ENCODE measurements around the gene TSPAN15.
"Not testable (repeated sequence)": the region's sequence is repeated elsewhere in the genome, so short reads cannot be mapped to it uniquely, and the experiment has no call there.

The TSPAN15 gene

DNA sequence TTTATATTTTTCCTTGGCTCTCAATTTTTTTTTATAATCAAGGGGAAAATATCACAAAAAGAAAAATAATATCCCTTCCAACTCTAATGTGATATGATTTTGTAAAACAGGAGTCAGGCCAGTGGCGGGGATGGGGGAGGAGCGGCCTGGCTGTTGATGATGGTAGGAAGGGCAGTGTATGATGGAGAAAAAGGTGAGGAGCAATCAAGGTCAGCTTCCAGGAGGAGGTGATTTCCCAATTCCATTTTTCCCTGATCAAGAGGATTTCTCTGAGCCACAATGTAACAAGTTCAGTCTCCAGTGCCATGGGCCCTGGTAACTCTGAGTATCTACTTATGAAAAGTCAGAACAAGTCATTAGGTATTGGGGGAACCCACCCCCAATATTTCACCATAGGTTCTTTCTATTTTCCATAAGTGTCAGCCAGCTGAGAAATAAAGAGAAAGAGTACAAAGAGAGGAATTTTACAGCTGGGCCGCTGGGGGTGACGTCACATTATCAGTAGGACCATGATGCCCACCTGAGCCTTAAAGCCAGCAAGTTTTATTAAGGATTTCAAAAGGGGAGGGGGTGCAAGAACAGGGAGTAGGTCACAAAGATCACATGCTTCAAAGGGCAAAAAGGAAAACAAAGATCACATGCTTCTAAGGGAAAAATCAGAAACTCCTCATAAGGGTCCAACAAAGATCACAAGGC is 37.0 kb downstream of the TSPAN15 start:
- not testable (repeated sequence) for DNase-seq (ENCODE audit: low read depth in 3 of 3)

GRCh38 chr10:69488856-69489255 is 37.6 kb downstream of the TSPAN15 start:
- DNase-seq (ENCODE audit: low read depth in 3 of 3) = not testable (repeated sequence)

- DNase-seq (ENCODE audit: low read depth in 3 of 3) = no peak
Observed at GRCh38 chr10:69489506-69490090, 38.3 kb downstream of the TSPAN15 start.

GRCh38 chr10:69490876-69491275 is 39.6 kb downstream of the TSPAN15 start:
- DNase-seq (ENCODE audit: low read depth in 3 of 3) = no peak

DNA sequence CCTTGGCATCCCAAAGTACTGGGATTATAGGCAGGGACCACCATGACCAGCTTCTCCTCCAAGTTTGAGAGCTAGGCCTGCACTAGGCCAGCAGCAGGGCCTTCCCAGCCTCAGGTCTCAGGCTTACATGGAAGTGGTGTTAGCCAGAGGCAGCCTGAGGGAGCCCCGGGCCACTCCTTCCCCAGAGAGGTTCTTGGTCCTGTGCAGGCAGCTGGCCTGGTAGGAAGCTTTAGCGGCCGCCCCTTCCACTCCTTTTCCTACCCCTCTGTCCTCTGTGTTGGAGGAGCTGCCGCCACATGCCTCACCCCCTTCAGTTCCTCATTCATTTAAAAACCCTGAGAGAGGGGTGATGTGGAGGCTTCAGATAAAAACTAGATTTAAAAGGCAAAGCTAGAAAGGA is 40.3 kb downstream of the TSPAN15 start:
- DNase-seq (ENCODE audit: low read depth in 3 of 3) = no peak

- DNase-seq (ENCODE audit: low read depth in 3 of 3) = no peak
Observed at GRCh38 chr10:69492091-69492745, 41.0 kb downstream of the TSPAN15 start.

DNA sequence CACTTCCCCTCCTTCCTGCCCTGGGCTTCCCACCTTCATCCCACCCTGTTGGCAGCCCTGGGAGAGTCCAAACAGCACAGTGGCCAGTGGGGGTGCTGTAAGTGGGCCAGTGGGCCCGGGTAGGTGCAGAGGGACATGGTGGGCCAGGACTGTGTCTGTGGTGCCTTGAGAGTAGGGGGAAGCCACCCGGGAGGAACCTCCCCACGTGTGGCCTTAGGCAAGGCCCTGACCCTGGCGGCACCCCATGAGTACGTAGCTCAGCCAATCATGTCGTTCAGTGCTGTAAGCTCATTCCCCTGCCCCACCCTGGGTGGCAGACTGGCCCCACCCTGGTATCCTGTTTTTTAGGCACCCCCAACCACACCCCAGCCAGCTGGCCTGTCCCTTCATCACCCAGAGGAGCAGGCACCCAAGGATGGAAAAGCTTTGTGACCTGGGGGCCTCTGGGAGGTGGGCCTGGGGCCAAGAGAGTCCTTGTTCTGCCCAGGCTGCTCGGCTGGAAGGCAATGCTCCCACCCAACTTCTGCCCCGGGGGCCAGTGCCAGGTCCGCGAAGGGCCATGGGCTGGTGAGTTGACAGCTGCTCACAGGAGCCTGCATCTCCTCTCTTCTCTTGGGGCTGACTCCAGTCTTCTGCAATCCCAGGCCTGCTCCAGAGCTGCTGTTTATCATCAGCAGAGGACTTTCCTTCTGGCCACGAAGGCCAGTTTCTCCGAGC is 41.6 kb downstream of the TSPAN15 start:
- DNase-seq (ENCODE audit: low read depth in 3 of 3) = no peak

DNA sequence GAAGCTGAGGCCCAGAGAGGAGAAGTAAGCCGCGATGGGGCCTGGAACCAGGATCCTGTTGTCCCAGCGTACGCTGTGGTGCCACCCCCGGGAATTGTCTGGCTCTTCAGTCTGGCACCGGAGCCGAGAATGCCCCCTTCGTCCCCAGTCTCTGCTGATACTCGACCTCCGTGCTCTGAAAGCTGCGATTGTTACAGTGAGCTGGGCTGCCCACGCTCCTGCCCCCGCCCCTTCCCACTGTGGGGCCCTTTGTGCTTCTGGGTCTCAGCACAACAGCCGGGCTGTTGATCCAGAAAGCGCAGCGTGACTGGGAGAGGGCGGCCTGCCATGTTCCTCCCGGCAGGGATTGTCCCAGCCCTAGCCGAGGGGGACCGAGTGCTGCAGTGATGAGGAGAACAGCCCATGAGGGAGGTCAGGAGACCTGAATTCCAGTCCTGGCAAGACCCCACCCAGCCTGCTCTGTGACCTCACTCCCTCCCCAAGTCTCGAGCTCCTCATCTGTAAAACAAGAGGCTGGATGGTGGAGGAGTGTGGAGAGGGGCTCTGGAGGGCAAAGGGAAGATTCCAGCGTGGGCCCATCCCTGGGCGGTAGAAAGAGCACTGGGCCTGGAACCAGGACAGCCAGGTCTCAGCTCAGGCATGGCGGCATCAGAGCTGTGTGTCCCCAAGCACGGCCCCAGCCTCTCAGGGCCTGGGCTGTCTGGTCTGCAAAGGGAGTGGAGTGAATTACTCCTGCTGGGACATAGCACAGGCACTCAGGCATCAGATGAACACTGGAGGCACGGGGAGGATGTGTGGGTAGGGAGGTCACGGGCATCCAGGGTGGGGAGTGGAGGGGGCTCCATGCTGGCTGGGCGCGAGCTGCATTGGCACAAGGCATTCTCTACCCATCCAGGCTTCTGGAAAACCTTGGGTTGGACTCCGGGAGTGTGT is 43.6 kb downstream of the TSPAN15 start:
- DNase-seq (ENCODE audit: low read depth in 3 of 3) = no peak

GRCh38 chr10:69495666-69496065 is 44.4 kb downstream of the TSPAN15 start:
- DNase-seq (ENCODE audit: low read depth in 3 of 3) = no peak

DNA sequence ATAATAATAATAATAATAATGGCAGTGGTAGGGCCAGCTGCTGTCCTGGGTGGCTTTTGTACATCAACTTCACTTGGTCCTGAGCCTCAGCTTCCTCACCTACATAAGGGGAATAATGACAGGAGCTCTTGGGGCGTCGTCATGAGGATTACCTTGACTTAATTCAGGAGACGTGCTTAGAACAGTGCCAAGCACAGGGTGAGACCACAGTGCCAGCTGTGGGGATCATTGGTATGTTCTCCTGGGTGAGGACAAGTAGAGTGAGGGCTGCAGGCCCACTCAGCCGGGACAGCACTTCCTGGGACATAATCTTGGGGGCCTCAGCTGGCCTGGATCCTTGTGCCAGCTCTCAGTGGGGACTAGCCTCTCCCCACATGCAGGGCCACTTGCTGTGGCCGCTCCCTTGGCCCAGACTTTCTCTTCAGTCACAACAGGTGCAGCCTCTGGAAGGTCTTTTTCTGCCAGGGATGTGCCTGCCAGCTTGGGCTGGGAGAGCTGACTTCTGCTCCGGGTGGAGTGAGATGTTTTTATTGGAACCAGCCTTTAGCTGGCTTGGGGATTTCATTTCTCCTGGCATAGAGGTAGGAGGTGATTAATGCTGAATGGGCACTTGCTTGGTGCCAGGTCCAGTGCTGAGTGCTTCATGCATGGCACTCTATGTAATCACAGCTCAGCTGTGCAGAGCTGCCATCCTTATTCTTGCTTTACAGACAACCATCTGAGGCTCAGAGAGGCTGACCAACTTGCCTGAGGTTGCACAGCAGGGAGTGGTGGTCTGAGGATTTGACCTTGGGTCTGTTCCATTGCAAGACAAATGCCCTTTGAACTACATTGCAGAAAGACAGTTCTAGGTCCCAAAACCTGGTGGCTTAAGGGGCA is 45.3 kb downstream of the TSPAN15 start:
- DNase-seq (ENCODE audit: low read depth in 3 of 3) = no peak

DNA sequence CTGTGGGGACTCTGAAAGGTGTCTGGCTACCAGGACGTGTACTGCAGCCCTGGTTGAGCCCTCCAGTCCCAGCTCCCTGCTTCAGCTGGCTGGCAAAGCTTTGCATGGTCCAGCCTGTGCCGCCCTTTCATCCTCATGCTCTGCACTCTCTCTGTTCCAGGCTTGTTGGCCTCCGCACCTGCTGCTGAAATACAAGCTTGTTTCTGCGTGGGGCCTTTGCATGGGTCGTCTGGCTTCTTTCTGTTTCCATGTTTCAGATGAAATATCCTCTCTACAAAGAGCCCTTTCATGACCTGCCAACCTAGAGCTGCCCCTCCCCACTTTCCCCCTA is 45.9 kb downstream of the TSPAN15 start:
- no peak for DNase-seq (ENCODE audit: low read depth in 3 of 3)

DNA sequence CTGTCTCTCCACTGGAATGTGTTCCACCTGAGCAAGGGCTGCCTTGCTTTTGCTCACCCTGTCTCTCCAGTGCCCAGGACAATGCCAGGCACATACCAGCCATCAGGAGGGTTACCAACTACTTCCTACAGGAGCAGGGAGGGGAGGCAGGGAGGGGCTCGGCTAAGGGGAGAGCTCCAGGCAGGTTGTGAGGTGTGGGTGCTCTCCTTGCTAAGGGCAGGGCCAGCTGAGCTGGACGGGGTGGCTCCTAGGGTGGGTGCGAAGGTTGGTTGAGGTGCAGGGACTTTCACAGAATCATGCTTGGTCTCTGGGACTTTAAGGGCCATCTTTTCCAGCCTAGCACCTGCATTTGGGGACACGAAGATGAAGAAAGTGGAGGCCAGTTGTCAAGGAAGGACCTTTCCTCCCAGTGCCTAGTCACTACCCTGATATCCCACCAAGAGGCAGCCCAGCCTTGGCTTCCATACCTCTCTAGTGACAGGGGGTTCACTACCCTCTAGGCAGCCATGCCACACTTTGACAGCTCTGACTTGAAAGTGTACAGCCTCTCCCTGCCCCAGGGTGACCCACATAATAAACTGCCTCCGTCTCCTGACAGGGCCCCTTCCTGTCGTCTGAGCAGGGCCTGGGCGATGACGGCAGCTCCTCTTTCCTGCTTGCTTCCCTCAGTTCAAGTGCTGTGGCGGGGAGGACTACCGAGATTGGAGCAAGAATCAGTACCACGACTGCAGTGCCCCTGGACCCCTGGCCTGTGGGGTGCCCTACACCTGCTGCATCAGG is 46.5 kb downstream of the TSPAN15 start:
- DNase-seq (ENCODE audit: low read depth in 3 of 3) = no peak

- DNase-seq (ENCODE audit: low read depth in 3 of 3) = no peak
Observed at GRCh38 chr10:69498711-69499471, 47.6 kb downstream of the TSPAN15 start.

GRCh38 chr10:69499726-69500689 is 48.7 kb downstream of the TSPAN15 start:
- DNase-seq (ENCODE audit: low read depth in 3 of 3) = no peak

DNA sequence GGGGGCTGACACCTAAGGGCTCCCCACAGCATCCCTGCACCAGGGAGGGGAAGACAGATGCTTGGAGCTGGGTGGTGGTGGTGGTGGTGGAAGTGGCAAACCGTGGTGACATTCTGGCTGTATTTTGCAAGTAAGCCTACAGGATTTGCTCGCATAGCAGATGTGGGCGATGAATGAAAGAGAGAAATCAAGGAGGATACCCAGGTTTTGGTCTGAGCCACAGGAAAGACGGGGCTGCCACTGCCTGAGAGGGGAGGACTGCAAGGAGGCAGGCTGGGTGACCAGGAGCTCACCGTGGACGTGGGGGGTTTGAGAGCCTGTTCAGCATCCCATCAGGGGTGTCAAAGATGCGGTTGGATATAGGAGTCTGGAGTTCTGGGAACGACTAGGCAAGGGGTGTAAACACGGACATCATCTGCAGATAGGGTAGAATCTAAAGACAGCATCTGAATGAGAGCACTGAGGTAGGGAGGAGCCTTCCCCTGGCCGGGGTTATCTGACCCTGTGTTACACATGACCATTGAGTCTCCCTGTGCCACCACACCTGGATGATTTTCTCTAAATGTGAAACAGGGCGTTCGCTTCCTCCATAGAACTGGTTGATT is 49.7 kb downstream of the TSPAN15 start:
- no peak for DNase-seq (ENCODE audit: low read depth in 3 of 3)

DNA sequence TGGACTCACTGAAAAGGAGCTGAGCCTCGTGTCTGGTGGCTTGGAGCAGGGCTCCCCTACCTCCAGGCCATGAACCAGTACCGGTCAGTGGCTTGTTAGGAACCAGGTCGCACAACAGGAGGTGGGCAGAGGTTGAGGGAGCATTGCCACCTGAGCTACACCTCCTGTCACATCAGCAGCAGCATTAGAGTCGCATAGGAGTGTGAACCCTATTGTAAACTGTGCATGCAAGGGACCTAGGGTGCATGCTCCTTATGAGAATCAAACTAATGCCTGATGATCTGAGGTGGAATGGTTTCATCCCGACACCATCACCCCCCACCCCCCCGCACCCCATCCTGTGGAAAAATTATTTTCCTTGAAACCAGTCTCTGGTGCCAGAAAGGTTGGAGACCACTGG is 50.4 kb downstream of the TSPAN15 start:
- no peak for DNase-seq (ENCODE audit: low read depth in 3 of 3)

DNA sequence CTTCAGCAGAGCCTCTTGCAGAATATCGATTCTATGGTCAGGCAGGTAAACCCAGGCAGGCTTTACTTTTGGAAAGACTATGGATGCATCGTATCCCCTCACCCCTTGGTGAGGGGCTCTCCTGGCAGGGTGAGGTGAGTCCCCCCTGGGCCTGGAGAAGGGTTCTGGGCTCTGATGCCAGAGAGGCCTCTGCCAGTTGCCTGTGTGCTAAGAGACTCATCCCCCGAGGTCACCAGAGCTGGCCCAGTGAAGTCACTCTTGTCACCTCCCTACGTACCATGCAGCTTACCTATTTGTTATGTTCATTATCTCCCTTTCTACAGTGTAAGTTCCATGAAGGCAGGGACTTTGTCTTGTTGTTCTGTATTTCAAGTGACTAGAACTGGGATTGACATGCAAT is 51.3 kb downstream of the TSPAN15 start:
- no peak for DNase-seq (ENCODE audit: low read depth in 3 of 3)

Measured in stimulated activated CD4-positive, alpha-beta T cell treated with anti-CD3 and anti-CD28 coated beads, TNF-alpha, amount 100 ng/mL, for 48 hours (primary cell).